SK-N-SH (cell line): Measurements from ENCODE around the gene CFAP221. TPM values are rescaled to one million over a fixed set of nuclear protein-coding genes. Genes with fewer than 3 reads are reported as not detected.

Source experiments
- CTCF ChIA-PET: fragments of 300-600, 350-600 bp; formaldehyde crosslinking; extraction: SDS; loops from one replicate; lab custom pipeline; 2021; lab: Yijun Ruan, JAX
- POLR2A ChIA-PET: fragments of 350-600 bp; sonication (Branson Sonifier 250); formaldehyde crosslinking; extraction: SDS; loops from one replicate; lab custom pipeline; 2020; ENCODE audit warnings: antibody characterized with exemption, inconsistent platforms; lab: Yijun Ruan, JAX
- DNase-seq: peaks from one replicate; pipeline ENCODE4 v3.0.0; 2012
- H2AFZ ChIP-seq: fragments of 200-600 bp; sonication (generic); 2 replicates; pipeline ENCODE4 v1.8.1; 2016; ENCODE audit warnings: antibody characterized with exemption, mild to moderate bottlenecking, low read depth
- H3F3A ChIP-seq: fragments of 200-600 bp; sonication (generic); replicated peaks from 2 replicates; pipeline ENCODE3; 2016; ENCODE audit warnings: antibody characterized with exemption, mild to moderate bottlenecking; ENCODE audit not compliant: insufficient read depth
- H3K27ac ChIP-seq, 2 experiments: fragments of 200-500 bp in 1 of 2; fragments of 200-600 bp in 1 of 2; sonication (Bioruptor generic) in 1 of 2; sonication (generic), shearing (Covaris generic) in 1 of 2; 2 replicates each; pipeline versions ENCODE4 v1.5.1 to v1.6.1; 2014 to 2016; ENCODE audit warnings: low read depth in 2 of 2, inconsistent platforms in 1 of 2, low read length in 1 of 2, mild to moderate bottlenecking in 1 of 2, mixed read lengths in 1 of 2
- H3K27me3 ChIP-seq: fragments of 200-600 bp; sonication (generic), shearing (Covaris generic); 2 replicates; pipeline ENCODE4 v1.6.1; 2016; ENCODE audit warnings: mixed run types; ENCODE audit not compliant: insufficient read depth
- H3K36me3 ChIP-seq, 2 experiments: fragments of 200-500 bp in 1 of 2; fragments of 200-600 bp in 1 of 2; sonication (Bioruptor generic) in 1 of 2; sonication (generic) in 1 of 2; replicated peaks in 1 of 2; 2 replicates each; pipeline versions ENCODE3 to v1.5.1; 2014 to 2016; ENCODE audit warnings: low read length in 1 of 2, mild to moderate bottlenecking in 1 of 2; ENCODE audit not compliant: insufficient read depth in 2 of 2, control insufficient read depth in 1 of 2
- H3K4me1 ChIP-seq, 2 experiments: fragments of 200-500 bp in 1 of 2; fragments of 200-600 bp in 1 of 2; sonication (Bioruptor generic) in 1 of 2; sonication (generic), shearing (Covaris generic) in 1 of 2; 2 replicates each; pipeline versions ENCODE4 v1.5.1 to v1.6.1; 2014 to 2016; ENCODE audit warnings: low read depth in 1 of 2, low read length in 1 of 2, mixed run types in 1 of 2; ENCODE audit not compliant: insufficient read depth in 2 of 2, control insufficient read depth in 1 of 2
- H3K4me2 ChIP-seq: fragments of 200-600 bp; sonication (generic), shearing (Covaris generic); 2 replicates; pipeline ENCODE4 v1.6.1; 2017; ENCODE audit warnings: mixed run types
- H3K4me3 ChIP-seq, 2 experiments: fragments of 200-500 bp in 1 of 2; fragments of 200-600 bp in 1 of 2; sonication (Bioruptor generic) in 1 of 2; sonication (generic), shearing (Covaris generic) in 1 of 2; 2 replicates each; pipeline versions ENCODE4 v1.5.1 to v1.8.1; 2014 to 2016; ENCODE audit warnings: low read depth in 2 of 2, inconsistent platforms in 1 of 2, low read length in 1 of 2, mild to moderate bottlenecking in 1 of 2, mixed read lengths in 1 of 2, moderate library complexity in 1 of 2
- H3K79me2 ChIP-seq: fragments of 200-600 bp; sonication (generic); 2 replicates; pipeline ENCODE4 v1.8.1; 2017; ENCODE audit warnings: mild to moderate bottlenecking; ENCODE audit not compliant: insufficient read depth
- H3K9ac ChIP-seq: fragments of 200-600 bp; sonication (generic); 2 replicates; pipeline ENCODE4 v1.6.1; 2017; ENCODE audit warnings: mixed run types
- H3K9me2 ChIP-seq: fragments of 200-600 bp; sonication (generic); 2 replicates; pipeline ENCODE4 v1.6.1; 2017; ENCODE audit warnings: mixed run types
- H3K9me3 ChIP-seq: fragments of 200-600 bp; sonication (generic); 2 replicates; pipeline ENCODE4 v1.6.1; 2017; ENCODE audit warnings: mixed run types, mild to moderate bottlenecking, moderate library complexity
- H4K20me1 ChIP-seq: fragments of 200-600 bp; sonication (generic); 2 replicates; pipeline ENCODE4 v1.6.1; 2017; ENCODE audit warnings: mild to moderate bottlenecking, mixed run types; ENCODE audit not compliant: insufficient read depth
- CTCF ChIP-seq: fragments of 200-600 bp; sonication (generic); IDR thresholded peaks from 2 replicates; pipeline ENCODE4 v1.6.1; 2017; ENCODE audit warnings: antibody characterized with exemption, mild to moderate bottlenecking, moderate library complexity
- EP300 ChIP-seq, 2 experiments: IDR thresholded peaks; 2 replicates each; pipeline versions ENCODE4 v1.4.0 to v1.6.1; 2012; ENCODE audit warnings: borderline replicate concordance in 1 of 2, low read depth in 1 of 2, low read length in 1 of 2
- EZH2phosphoT487 ChIP-seq: fragments of 200-600 bp; sonication (generic); IDR thresholded peaks from 2 replicates; pipeline ENCODE4 v1.6.1; 2017; ENCODE audit warnings: low read depth, mixed run types, mild to moderate bottlenecking, antibody characterized with exemption, moderate library complexity, borderline replicate concordance
- FOSL2 ChIP-seq: IDR thresholded peaks from 2 replicates; pipeline ENCODE4 v1.4.0; 2012; ENCODE audit warnings: low read depth, mild to moderate bottlenecking, moderate library complexity, borderline replicate concordance
- GATA2 ChIP-seq: sonication (generic); formaldehyde crosslinking; IDR thresholded peaks from 2 replicates; pipeline ENCODE4 v1.5.0; 2020; ENCODE audit warnings: mild to moderate bottlenecking, missing genetic modification reagents
- IRF3 ChIP-seq: fragments of 150-350 bp; IDR thresholded peaks from 2 replicates; pipeline ENCODE4 v1.6.1; 2016; ENCODE audit warnings: mild to moderate bottlenecking, low read depth, low read length
- JUND ChIP-seq: IDR thresholded peaks from 2 replicates; pipeline ENCODE4 v1.4.0; 2012
- MEF2A ChIP-seq: IDR thresholded peaks from 2 replicates; pipeline ENCODE4 v1.4.0; 2012; ENCODE audit warnings: low read depth, borderline replicate concordance
- MXI1 ChIP-seq: IDR thresholded peaks from 2 replicates; pipeline ENCODE4 v1.6.1; 2012; ENCODE audit warnings: mild to moderate bottlenecking, low read depth, low read length, improper control_type of control experiment
- NRF1 ChIP-seq: IDR thresholded peaks from 2 replicates; pipeline ENCODE4 v1.6.1; 2012; ENCODE audit warnings: low read depth, mild to moderate bottlenecking, low read length
- POLR2AphosphoS5 ChIP-seq: IDR thresholded peaks from 2 replicates; pipeline ENCODE4 v1.6.1; 2012; ENCODE audit warnings: low read depth, low read length
- RAD21 ChIP-seq: IDR thresholded peaks from 2 replicates; pipeline ENCODE4 v1.6.1; 2012; ENCODE audit warnings: mild to moderate bottlenecking, low read length
- RXRA ChIP-seq: IDR thresholded peaks from 2 replicates; pipeline ENCODE4 v1.4.0; 2012; ENCODE audit warnings: low read depth, mild to moderate bottlenecking, borderline replicate concordance
- SMC3 ChIP-seq: IDR thresholded peaks from 2 replicates; pipeline ENCODE4 v1.6.1; 2012; ENCODE audit warnings: low read depth, low read length, improper control_type of control experiment
- TAF1 ChIP-seq: IDR thresholded peaks from 2 replicates; pipeline ENCODE4 v1.6.1; 2012; ENCODE audit warnings: low read depth, mild to moderate bottlenecking, low read length, moderate library complexity, borderline replicate concordance
- TCF12 ChIP-seq: IDR thresholded peaks from 2 replicates; pipeline ENCODE4 v1.4.0; 2012
- USF1 ChIP-seq: IDR thresholded peaks from 2 replicates; pipeline ENCODE4 v1.4.0; 2012; ENCODE audit warnings: low read depth, borderline replicate concordance
- YY1 ChIP-seq: IDR thresholded peaks from 2 replicates; pipeline ENCODE4 v1.4.0; 2012; ENCODE audit warnings: low read depth, mild to moderate bottlenecking
- ZBTB33 ChIP-seq: IDR thresholded peaks from 2 replicates; pipeline ENCODE4 v1.4.0; 2012; ENCODE audit warnings: low read depth, borderline replicate concordance
- WGBS: methylation state at CpG from one replicate; pipeline ENCODE4 v1.1.6; 2017; ENCODE audit warnings: low lambda C conversion rate; 5-methylcytosine and 5-hydroxymethylcytosine counted together
- polyA plus RNA-seq, 3 experiments: library from polyadenylated mRNA; depleted of rRNA; stranded (reverse); fragments of >200 nt; gene quantifications; 2 replicates each; pipeline ENCODE4 v1.2.3, GENCODE V29; 2012
- TF ChIP-seq, protein P1 (sequence below): IDR thresholded peaks from 2 replicates; pipeline ENCODE4; 2012

Gene CFAP221
- polyA plus RNA-seq, 1 of the 3 experiments (the other 2 are of a cell fraction) = 0.12 TPM

GRCh38 chr2:119596638-119597037 lies 52.4 kb downstream of the CFAP221 start:
- ChIA-PET POLR2A (no interaction called here), CTCF (interaction anchor here (0.9 to 1.4 kb wide), 5 partner anchors 22 to 120 kb away, joined by 3 to 5 read pairs (median 3); no protein-coding TSS in a partner anchor)
- peak; percentile 21 for DNase-seq
- Histone ChIP-seq H3K4me1 (peaks cover 0 to 33% of the 10 kb centered on the region in 2 experiments; a peak in 1 of 4 replicates), H3K9me2 (no peaks in the 10 kb centered on the region), H3K9me3 (no peaks in the 10 kb centered on the region), H3K4me2 (no peak overlapping the region), H4K20me1 (no peaks in the 10 kb centered on the region), H2AFZ (no peak overlapping the region), H3K79me2 (no peaks in the 10 kb centered on the region), H3K27me3 (no peaks in the 10 kb centered on the region), H3K36me3 (no peaks in the 10 kb centered on the region), H3K27ac (peak overlapping the region in 1 of 2 experiments; percentile 28; a peak in 1 of 4 replicates), H3K9ac (no peak overlapping the region), H3F3A (no peaks in the 10 kb centered on the region), H3K4me3 (no peak overlapping the region)
- TF ChIP-seq JUND = no peak
- TF ChIP-seq MXI1 = no peak
- no peak for TF ChIP-seq EP300 (IDR thresholded peaks at IDR 0.05; ENCODE audit: borderline replicate concordance in 1 of 2, low read depth in 1 of 2, low read length in 1 of 2)
- TF ChIP-seq POLR2AphosphoS5 = no peak
- TF ChIP-seq USF1 = no peak
- no peak for TF ChIP-seq GATA2 (CRISPR knock-in tag)
- no peak for TF ChIP-seq MEF2A
- TF ChIP-seq YY1 = no peak
- TF ChIP-seq RAD21 = no peak
- TF ChIP-seq FOSL2 = no peak
- no peak for TF ChIP-seq IRF3
- no peak for TF ChIP-seq CTCF
- no peak for TF ChIP-seq EZH2phosphoT487
- TF ChIP-seq ZBTB33 = no peak
- no peak for TF ChIP-seq RXRA
- no peak for TF ChIP-seq SMC3
- no peak for TF ChIP-seq TCF12
- TF ChIP-seq, protein P1, sequence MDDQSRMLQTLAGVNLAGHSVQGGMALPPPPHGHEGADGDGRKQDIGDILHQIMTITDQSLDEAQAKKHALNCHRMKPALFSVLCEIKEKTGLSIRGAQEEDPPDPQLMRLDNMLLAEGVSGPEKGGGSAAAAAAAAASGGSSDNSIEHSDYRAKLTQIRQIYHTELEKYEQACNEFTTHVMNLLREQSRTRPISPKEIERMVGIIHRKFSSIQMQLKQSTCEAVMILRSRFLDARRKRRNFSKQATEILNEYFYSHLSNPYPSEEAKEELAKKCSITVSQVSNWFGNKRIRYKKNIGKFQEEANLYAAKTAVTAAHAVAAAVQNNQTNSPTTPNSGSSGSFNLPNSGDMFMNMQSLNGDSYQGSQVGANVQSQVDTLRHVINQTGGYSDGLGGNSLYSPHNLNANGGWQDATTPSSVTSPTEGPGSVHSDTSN = no peak
- no peak for TF ChIP-seq TAF1
- TF ChIP-seq NRF1 = no peak
- WGBS = 40% methylated on average over 6 of the region's 6 CpGs
